ENCODE data around the gene CDH23.

- TF ChIP-seq CTCF (IDR thresholded peaks at IDR 0.05) (no peak), POLR2AphosphoS5 (IDR thresholded peaks at IDR 0.05) (no peak)
Measured at GRCh38 chr10:71573562-71574518, 177.1 kb downstream of the CDH23 start.

Data from upper lobe of left lung (tissue), 4 donors.